HL-60 (cell line): ENCODE results near the gene TNF.
A peak's percentile ranks its signal among the peaks of the same experiment; 100 is the strongest.

Source experiments
- DNase-seq, 2 experiments: peaks; one replicate each; pipeline ENCODE4 v3.0.0-alpha.2; 2010 to 2020; ENCODE audit warnings: low read depth in 1 of 2, low spot score in 1 of 2
- H3K27ac ChIP-seq: fragments of 250-450 bp; sonication (Bioruptor Pico); replicated peaks from 2 replicates; pipeline ENCODE4 v1.5.1; 2020; ENCODE audit warnings: mild to moderate bottlenecking, moderate library complexity
- H3K27me3 ChIP-seq: fragments of 250-450 bp; sonication (Bioruptor Pico); 2 replicates; pipeline ENCODE4 v1.5.1; 2021; ENCODE audit warnings: mild to moderate bottlenecking, moderate library complexity; ENCODE audit not compliant: insufficient read depth, poor library complexity, severe bottlenecking
- H3K4me3 ChIP-seq: replicated peaks from 2 replicates; pipeline ENCODE4 v1.5.1; 2011; ENCODE audit warnings: mild to moderate bottlenecking, control low read depth, low read length; ENCODE audit not compliant: insufficient read depth
- CTCF ChIP-seq: IDR thresholded peaks from one replicate; pipeline ENCODE4 v1.5.1; 2011; ENCODE audit warnings: low read length, control low read depth, inconsistent platforms; ENCODE audit not compliant: insufficient read depth
- GABPA ChIP-seq: IDR thresholded peaks from 2 replicates; pipeline ENCODE4 v1.6.1; 2012; ENCODE audit warnings: low read depth
- POLR2AphosphoS5 ChIP-seq: IDR thresholded peaks from 2 replicates; pipeline ENCODE4 v1.6.1; 2012; ENCODE audit warnings: low read depth
- REST ChIP-seq: IDR thresholded peaks from 2 replicates; pipeline ENCODE4 v1.6.1; 2012; ENCODE audit warnings: low read depth; ENCODE audit not compliant: insufficient replicate concordance
- SPI1 ChIP-seq: IDR thresholded peaks from 2 replicates; pipeline ENCODE4 v1.6.1; 2012; ENCODE audit warnings: low read depth, mild to moderate bottlenecking, borderline replicate concordance

The TNF gene

GRCh38 chr6:31540640-31541039, 34.7 kb upstream of the TNF start:
- Histone ChIP-seq H3K27ac (peak overlapping the region; percentile 98), H3K4me3 (peak overlapping the region; percentile 63), H3K27me3 (no peaks in the 10 kb centered on the region)
- TF ChIP-seq GABPA (no peak), CTCF (no peak)
- no peak for DNase-seq

GRCh38 chr6:31541059-31541657, 34.2 kb upstream of the TNF start:
- Histone ChIP-seq H3K27me3 (no peaks in the 10 kb centered on the region), H3K4me3 (peak overlapping the region; percentile 63), H3K27ac (peak overlapping the region; percentile 98)
- TF ChIP-seq REST: no peak
- TF ChIP-seq GABPA: no peak
- no peak for TF ChIP-seq CTCF
- peak; percentile 14; the same call in 1 of the 2 replicates for TF ChIP-seq SPI1
- TF ChIP-seq POLR2AphosphoS5: no peak
- DNase-seq: peak in 1 of 2 experiments; percentile 85

GRCh38 chr6:31541658-31542521, 33.5 kb upstream of the TNF start, which contains the start of gene DDX39B:
TSS of gene DDX39B (minus strand) at chr6:31542003. CDS start at chr6:31540532, 1,471 bp downstream.
- TF ChIP-seq REST (peak; percentile 80), SPI1 (peak; percentile 25; the same call in 1 of the 2 replicates), CTCF (no peak), POLR2AphosphoS5 (peak; percentile 93), GABPA (peak; percentile 73)
- Histone ChIP-seq H3K4me3 (peak within 1 kb of the TSS; percentile 63), H3K27ac (peak within 1 kb of the TSS; percentile 98), H3K27me3 (no peaks in the 10 kb centered on the region)
- DNase-seq: peak; percentile 96 to 98
